ENCODE measurements around the gene MSI2. TPM values are rescaled to one million over a fixed set of nuclear protein-coding genes. Genes with fewer than 3 reads are reported as not detected.

MSI2 gene
- total RNA-seq, 1 donor from 2014 or later, result 44.6 TPM

- DNase-seq, result no peak
Observed at GRCh38 chr17:57463103-57463885, 207.0 kb downstream of the MSI2 start.

- no peak for DNase-seq
Observed at GRCh38 chr17:57464191-57464864, 208.0 kb downstream of the MSI2 start.

- DNase-seq, result no peak
Observed at GRCh38 chr17:57465610-57466009, 209.3 kb downstream of the MSI2 start.

GRCh38 chr17:57466017-57466471 lies 209.7 kb downstream of the MSI2 start:
- DNase-seq, result no peak

DNA sequence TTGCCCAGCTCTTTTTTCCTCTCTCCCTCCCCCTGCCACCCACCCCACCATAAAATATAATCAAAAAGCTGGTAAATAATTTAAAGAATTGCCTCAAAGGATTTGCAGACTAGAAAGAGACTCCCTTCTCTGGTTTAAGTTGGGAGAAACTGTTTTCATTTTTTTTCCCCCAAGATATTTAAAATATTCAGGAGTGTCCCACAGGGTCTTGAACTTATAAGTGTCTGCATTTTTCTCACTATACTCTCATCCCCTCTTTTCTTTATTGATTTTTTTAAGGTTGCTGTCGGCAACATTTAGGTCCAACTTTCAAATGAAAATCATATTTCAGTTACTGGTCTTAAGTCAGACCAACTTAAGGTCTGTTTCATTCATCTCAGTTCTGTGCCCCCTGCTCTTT lies 210.2 kb downstream of the MSI2 start:
- no peak for DNase-seq

GRCh38 chr17:57467226-57467625 lies 210.9 kb downstream of the MSI2 start:
- no peak for DNase-seq

- no peak for DNase-seq
Observed at GRCh38 chr17:57467801-57468200, 211.5 kb downstream of the MSI2 start.

DNA sequence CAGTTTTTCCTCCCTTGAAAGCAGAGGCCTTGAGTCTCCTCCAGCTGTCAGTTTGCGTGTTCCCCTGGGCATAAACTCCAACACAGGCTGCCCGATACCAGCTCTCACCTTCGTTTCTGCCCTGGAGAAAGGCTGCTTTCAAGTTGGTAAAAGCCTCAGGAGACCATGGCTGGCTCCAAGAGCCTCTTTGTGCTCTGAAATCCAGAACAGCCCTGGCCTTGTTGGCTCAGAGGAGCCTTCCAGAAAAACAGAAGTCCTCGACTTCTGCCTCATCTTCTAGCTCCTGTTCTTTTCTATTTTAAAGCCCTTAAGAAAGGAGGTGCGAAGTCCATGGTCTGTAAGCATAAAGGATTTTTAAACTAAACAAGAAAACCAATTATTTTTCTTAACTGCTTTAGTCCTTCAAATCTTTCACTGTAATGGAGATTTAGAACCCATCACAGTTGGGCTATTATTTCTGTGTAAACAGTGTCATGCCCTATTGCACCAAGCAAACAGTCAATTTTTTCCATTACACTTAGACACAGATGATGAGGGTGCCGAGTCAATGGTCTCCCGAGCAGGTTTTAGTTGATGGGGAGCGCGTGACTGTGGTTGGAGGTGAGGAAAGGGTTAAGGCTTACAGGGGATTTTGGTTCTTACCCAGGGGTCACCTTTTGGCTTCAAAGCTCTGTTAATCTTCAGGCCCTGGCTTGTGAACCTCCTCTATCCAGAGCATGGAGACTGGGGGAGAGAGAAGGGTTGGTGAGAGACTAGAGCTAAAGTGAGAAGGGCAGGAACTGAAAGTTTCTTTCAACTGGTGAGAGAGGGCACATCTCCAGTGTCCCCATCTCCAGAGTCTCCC lies 212.8 kb downstream of the MSI2 start:
- DNase-seq, result no peak

GRCh38 chr17:57470906-57471305 lies 214.6 kb downstream of the MSI2 start:
- no peak for DNase-seq

DNA sequence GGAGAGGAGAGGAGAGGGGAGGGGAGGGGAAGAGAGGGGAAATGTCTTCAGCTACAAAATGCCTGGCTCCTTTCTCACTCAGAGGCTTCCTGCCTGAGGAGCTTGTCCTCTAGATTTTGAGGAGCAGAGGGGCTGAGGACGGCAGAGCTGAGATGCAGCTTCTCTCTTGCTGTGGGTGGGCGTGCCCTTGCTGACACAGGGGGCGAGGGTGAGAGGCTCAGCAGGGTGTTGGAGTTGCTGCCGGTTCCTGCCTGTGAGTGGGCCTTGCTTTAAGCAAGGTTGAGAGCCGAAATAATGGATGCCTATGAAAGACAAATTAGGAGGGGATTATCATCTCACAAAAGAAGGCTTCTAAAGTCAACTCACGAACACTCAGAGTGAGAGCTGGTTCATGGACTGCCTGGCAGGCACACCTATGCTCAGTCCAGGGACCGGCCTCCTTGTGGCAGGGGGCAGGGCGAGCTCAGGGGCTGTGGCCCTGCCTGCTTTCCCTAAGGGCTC lies 215.6 kb downstream of the MSI2 start:
- DNase-seq, result no peak

DNA sequence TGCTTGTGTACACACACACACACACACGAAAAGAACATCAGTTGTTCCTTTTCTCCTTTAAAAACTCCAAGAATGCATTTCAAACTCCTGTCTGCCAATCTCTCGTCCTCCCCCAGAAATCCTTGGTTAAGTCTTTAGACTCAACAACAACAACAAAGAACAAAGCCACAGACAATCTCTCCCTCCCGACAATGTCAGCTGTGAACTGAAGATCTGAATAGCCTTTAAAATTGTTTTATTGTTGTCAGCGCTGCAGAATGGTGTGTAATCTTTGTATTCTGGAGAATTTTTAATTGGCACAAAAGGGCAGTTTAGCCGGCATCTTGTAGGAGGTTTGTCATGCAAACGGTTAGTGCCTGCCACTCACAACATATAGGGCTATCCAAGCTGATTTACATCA lies 219.5 kb downstream of the MSI2 start:
- DNase-seq, result no peak

GRCh38 chr17:57477522-57478362 lies 221.4 kb downstream of the MSI2 start:
- DNase-seq, result no peak

- no peak for DNase-seq
Observed at GRCh38 chr17:57478478-57479250, 222.3 kb downstream of the MSI2 start.

GRCh38 chr17:57480438-57481196 lies 224.3 kb downstream of the MSI2 start:
- DNase-seq, result no peak

DNA sequence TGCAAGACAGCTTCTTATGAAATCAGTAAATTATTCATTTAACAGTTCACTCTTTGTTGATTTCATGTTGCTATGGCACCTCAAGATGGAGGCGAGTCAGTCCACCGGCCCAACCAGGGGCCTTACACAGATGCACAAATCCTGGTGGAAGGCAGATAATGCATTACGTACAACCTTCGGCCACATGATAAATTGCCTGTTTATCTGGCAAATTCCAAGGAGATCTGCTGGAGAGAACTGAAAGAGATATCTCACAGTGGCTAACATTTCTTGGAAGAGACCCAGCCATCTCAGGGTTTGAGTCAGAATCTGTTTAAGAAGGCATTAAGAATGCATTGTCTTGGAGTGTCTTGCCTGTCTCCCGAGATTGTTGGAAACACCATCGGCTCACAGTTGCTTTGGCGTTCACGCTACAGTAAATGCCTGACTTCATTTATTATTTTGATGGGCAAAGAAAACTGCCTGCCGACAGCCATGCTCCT lies 225.6 kb downstream of the MSI2 start:
- DNase-seq, result no peak

DNA sequence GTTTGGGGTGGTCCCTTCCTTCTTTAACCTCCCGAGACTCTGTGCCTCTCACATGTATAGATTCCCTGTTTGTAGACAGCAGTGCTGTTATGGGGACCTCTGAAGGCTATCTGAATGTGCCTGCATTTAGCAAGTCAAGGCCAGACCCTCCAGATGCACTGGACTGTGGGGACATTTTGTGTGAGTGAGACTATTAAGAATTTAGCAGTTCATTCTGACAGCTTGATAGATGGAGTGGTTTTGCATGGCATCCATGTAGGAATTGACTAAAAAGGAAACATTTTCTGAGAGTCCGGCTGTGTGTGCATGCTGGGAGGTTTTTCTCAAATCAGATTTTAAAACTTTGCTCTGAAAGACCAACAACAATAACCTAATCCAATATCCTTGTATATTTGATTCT lies 226.3 kb downstream of the MSI2 start:
- DNase-seq, result no peak

DNA sequence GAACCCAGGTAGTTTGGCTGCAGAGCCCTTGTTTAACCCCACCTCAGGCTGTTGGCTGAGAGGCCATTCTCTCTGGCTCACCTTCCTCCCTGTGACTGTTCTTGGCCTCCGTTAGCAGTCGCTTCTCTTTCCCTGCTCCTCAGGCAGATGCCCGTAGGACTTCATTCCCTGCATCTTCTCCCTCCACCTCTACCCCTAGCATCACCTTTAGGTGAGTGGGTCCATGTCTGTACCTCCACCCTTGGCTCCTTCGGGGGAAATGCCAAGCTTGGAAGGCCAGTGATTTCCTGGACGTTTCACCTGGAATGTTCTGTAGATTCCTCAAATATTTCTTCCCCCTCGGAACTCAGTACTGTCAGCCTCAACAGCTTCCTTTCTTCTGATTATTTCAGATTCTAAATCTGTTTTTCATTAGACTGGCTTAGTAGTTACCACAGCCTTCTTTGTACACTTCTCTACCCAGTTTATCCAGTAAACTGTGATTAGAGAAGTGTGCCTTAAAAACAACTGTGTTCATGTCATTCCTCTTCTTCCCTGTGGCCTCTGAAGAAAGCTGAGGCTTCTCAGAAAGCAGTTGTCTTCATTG lies 227.9 kb downstream of the MSI2 start:
- no peak for DNase-seq

- no peak for DNase-seq
Observed at GRCh38 chr17:57484826-57485565, 228.7 kb downstream of the MSI2 start.

DNA sequence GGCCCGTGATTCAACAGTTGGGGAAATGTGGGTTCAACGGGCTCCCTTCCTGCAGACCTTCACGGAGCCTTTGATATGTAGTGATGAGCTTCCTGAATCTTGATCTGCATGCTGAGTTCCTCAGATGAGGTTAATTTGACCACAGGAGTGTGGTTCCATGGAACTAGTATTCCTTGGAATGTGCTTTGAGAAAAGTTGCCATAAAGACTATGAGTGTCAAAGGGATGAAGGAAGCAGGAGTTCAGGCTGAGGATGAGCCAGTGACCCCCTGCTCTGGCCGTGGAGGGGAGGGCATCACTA lies 229.2 kb downstream of the MSI2 start:
- DNase-seq, result no peak
